ENCODE data around the gene CD300LD. TPM values are rescaled to one million over a fixed set of nuclear protein-coding genes. Genes with fewer than 3 reads are reported as not detected.

CD300LD gene
- total and polyA plus RNA-seq, 2 experiments from 2014 or later, result not detected

- TF ChIP-seq REST (IDR thresholded peaks at IDR 0.05; ENCODE audit: unreplicated experiment), result no peak
- TF ChIP-seq EZH2phosphoT487 (IDR thresholded peaks at IDR 0.05; ENCODE audit: unreplicated experiment), result no peak
- no peak for TF ChIP-seq ZNF114 (CRISPR knock-in tag; IDR thresholded peaks at IDR 0.05)
These were observed 60.0 kb downstream of the CD300LD start (continued) for GRCh38 chr17:74532115-74532514.

- Histone ChIP-seq H3K27me3 (ENCODE audit: insufficient read depth) (no peaks in the 10 kb centered on the region), H3K9me2 (ENCODE audit: insufficient read depth) (no peaks in the 10 kb centered on the region), H3K79me2 (replicated peaks; ENCODE audit: insufficient read depth) (no peaks in the 10 kb centered on the region), H3K4me3 (no peak within 1 kb of the TSS), H3F3A (replicated peaks; ENCODE audit: low read depth) (no peaks in the 10 kb centered on the region), H4K20me1 (replicated peaks; ENCODE audit: insufficient read depth) (no peaks in the 10 kb centered on the region), H3K36me3 (ENCODE audit: insufficient read depth) (no peaks in the 10 kb centered on the region), H2AFZ (no peak within 1 kb of the TSS; the same call in 1 of the 2 replicates), H3K27ac (ENCODE audit: low read depth) (no peak within 1 kb of the TSS), H3K4me1 (ENCODE audit: insufficient read depth) (no peaks in the 10 kb centered on the region), H3K4me2 (no peak within 1 kb of the TSS)
- no peak for DNase-seq (ENCODE audit: low spot score)
- H3K27ac Mint-ChIP-seq, result no peak within 1 kb of the TSS
- H3K4me1 Mint-ChIP-seq, result peaks cover 4% of the 10 kb centered on the region
- no peak within 1 kb of the TSS for H3K4me3 Mint-ChIP-seq
- peaks cover 10% of the 10 kb centered on the region for H3K27me3 Mint-ChIP-seq (ENCODE audit: insufficient read depth, low read depth, poor library complexity)
- no peak for ATAC-seq
- no peaks in the 10 kb centered on the region; the same call in 1 of the 3 replicates for H3K9me3 Mint-ChIP-seq
- no peaks in the 10 kb centered on the region for H3K36me3 Mint-ChIP-seq (ENCODE audit: low read depth)
- no peak for TF ChIP-seq CTCF (conservative IDR thresholded peaks at IDR 0.05; ENCODE audit: low read depth in 2 of 2)
- no peak for TF ChIP-seq NANOG (IDR thresholded peaks at IDR 0.05; ENCODE audit: borderline replicate concordance)
- TF ChIP-seq CREB1 (CRISPR knock-in tag; IDR thresholded peaks at IDR 0.05; ENCODE audit: low read depth), result no peak
- TF ChIP-seq EZH2 (IDR thresholded peaks at IDR 0.05; ENCODE audit: low read depth, unreplicated experiment), result no peak
- no peak for TF ChIP-seq EZH2phosphoT487 (IDR thresholded peaks at IDR 0.05; ENCODE audit: unreplicated experiment)
- no peak for TF ChIP-seq ZNF331 (CRISPR knock-in tag; IDR thresholded peaks at IDR 0.05; ENCODE audit: low read depth)
- TF ChIP-seq POLR2AphosphoS5 (IDR thresholded peaks at IDR 0.05; ENCODE audit: low read depth), result no peak
- TF ChIP-seq STAT1 (IDR thresholded peaks at IDR 0.05; ENCODE audit: unreplicated experiment), result no peak
- TF ChIP-seq ETS1 (IDR thresholded peaks at IDR 0.05), result no peak
- no peak for TF ChIP-seq JUNB (IDR thresholded peaks at IDR 0.05; ENCODE audit: unreplicated experiment)
- TF ChIP-seq ZNF114 (CRISPR knock-in tag; IDR thresholded peaks at IDR 0.05), result no peak
- no peak for TF ChIP-seq REST (IDR thresholded peaks at IDR 0.05; ENCODE audit: unreplicated experiment)
These were observed 60.8 kb downstream of the CD300LD start, which contains the start of gene CD300LB for GRCh38 chr17:74531231-74531761. Gene CD300LB, minus strand, starts transcription at chr17:74531475. Its CDS starts 125 bp downstream, at chr17:74531350.

All from GM23338 (cell line).